A549 (cell line): Measurements from ENCODE around the gene BRSK2. TPM values are rescaled to one million over a fixed set of nuclear protein-coding genes. Genes with fewer than 3 reads are reported as not detected.

ENCODE experiments used
- ATAC-seq, 2 experiments: fragments of 200-7000 bp in 1 of 2; fragments of >200 bp in 1 of 2; cut with Nextera tagmentation in 1 of 2; cut with Tn5 transposase in 1 of 2; 3 replicates each; pipeline versions ENCODE4 v1.8.0 to v1.9.1; 2018 to 2020; ENCODE audit warnings: mild to moderate bottlenecking in 1 of 2, moderate library complexity in 1 of 2
- CTCF ChIA-PET: fragments of 300-600 bp; sonication (Branson Sonifier 250); formaldehyde crosslinking; extraction: SDS; loops from one replicate; lab custom pipeline; 2021; ENCODE audit warnings: antibody characterized with exemption, inconsistent platforms; lab: Yijun Ruan, JAX
- POLR2A ChIA-PET: fragments of 350-600 bp; formaldehyde crosslinking; extraction: SDS; loops from one replicate; lab custom pipeline; 2021; ENCODE audit warnings: antibody characterized with exemption, inconsistent platforms; lab: Yijun Ruan, JAX
- DNase-seq, 2 experiments: peaks; one replicate each; pipeline versions ENCODE4 v3.0.0 to v3.0.0-alpha.2; 2011 to 2016; ENCODE audit warnings: low read depth in 1 of 2, low spot score in 1 of 2
- FAIRE-seq: peaks from 2 replicates; lab custom pipeline; 2011; peaks lifted over from hg19 to GRCh38; lab: Jason Lieb, UNC
- H3K27ac ChIP-seq, 2 experiments: fragments of >200 bp; sonication (Bioruptor Twin); formaldehyde crosslinking; 3 replicates each; pipeline ENCODE4 v1.5.1; 2016 to 2017
- H3K4me1 ChIP-seq: fragments of >200 bp; sonication (Bioruptor Twin); formaldehyde crosslinking; 3 replicates; pipeline ENCODE4 v1.6.1; 2016
- H3K4me2 ChIP-seq: fragments of >200 bp; sonication (Bioruptor Twin); formaldehyde crosslinking; 3 replicates; pipeline ENCODE4 v1.6.1; 2016
- H3K4me3 ChIP-seq: fragments of >200 bp; sonication (Bioruptor Twin); formaldehyde crosslinking; 3 replicates; pipeline ENCODE4 v1.5.1; 2016
- H3K9me3 ChIP-seq: fragments of >200 bp; sonication (Bioruptor Twin); formaldehyde crosslinking; 3 replicates; pipeline ENCODE4 v1.6.1; 2016
- ATOH8 ChIP-seq: fragments of 250-450 bp; sonication (Bioruptor Pico); IDR thresholded peaks from 2 replicates; pipeline ENCODE4 v1.5.0; 2020; ENCODE audit warnings: low read depth, mild to moderate bottlenecking, moderate library complexity
- BCL3 ChIP-seq: fragments of >200 bp; sonication (Bioruptor Twin); formaldehyde crosslinking; IDR thresholded peaks from 3 replicates; pipeline ENCODE4 v1.6.1; 2016
- CTCF ChIP-seq: fragments of >200 bp; sonication (Bioruptor Twin); formaldehyde crosslinking; IDR thresholded peaks from 3 replicates; pipeline ENCODE4 v1.5.1; 2016
- EP300 ChIP-seq, 2 experiments: fragments of >200 bp; sonication (Bioruptor Twin); formaldehyde crosslinking; IDR thresholded peaks; 2 replicates in 1 of 2; 3 replicates in 1 of 2; pipeline ENCODE4 v1.6.1; 2016 to 2017
- FOSB ChIP-seq: fragments of 250-450 bp; sonication (Bioruptor Pico); IDR thresholded peaks from 2 replicates; pipeline ENCODE4 v1.5.0; 2020; ENCODE audit warnings: mild to moderate bottlenecking, moderate library complexity
- GATA3 ChIP-seq: IDR thresholded peaks from 2 replicates; pipeline ENCODE4 v1.6.1; 2012; ENCODE audit warnings: borderline replicate concordance
- HDAC2 ChIP-seq: fragments of 200-600 bp; sonication (generic); IDR thresholded peaks from 2 replicates; pipeline ENCODE4 v1.6.1; 2016
- HES2 ChIP-seq: fragments of >200 bp; sonication (Bioruptor Twin); formaldehyde crosslinking; IDR thresholded peaks from 2 replicates; pipeline ENCODE4 v1.6.1; 2016
- HOXB13 ChIP-seq: fragments of 250-450 bp; sonication (Bioruptor Pico); IDR thresholded peaks from 2 replicates; pipeline ENCODE4 v1.5.0; 2020; ENCODE audit warnings: low read depth, mild to moderate bottlenecking, moderate library complexity
- HOXB5 ChIP-seq: fragments of 250-450 bp; sonication (Bioruptor Pico); IDR thresholded peaks from 2 replicates; pipeline ENCODE4 v1.5.0; 2020; ENCODE audit warnings: mild to moderate bottlenecking, moderate library complexity
- JUN ChIP-seq, 2 experiments: fragments of >200 bp; sonication (Bioruptor Twin); formaldehyde crosslinking; IDR thresholded peaks; 2 replicates in 1 of 2; 3 replicates in 1 of 2; pipeline ENCODE4 v1.6.1; 2016 to 2017
- KDM1A ChIP-seq: fragments of 200-600 bp; sonication (generic); IDR thresholded peaks from 2 replicates; pipeline ENCODE4 v1.6.1; 2016; ENCODE audit warnings: low read depth, mild to moderate bottlenecking
- MAFK ChIP-seq: fragments of 450-650 bp; IDR thresholded peaks from 2 replicates; pipeline ENCODE4 v1.6.1; 2014; ENCODE audit not compliant: partially characterized antibody
- MAZ ChIP-seq: fragments of 150-350 bp; IDR thresholded peaks from 2 replicates; pipeline ENCODE4 v1.6.1; 2014; ENCODE audit warnings: antibody characterized with exemption, low read depth, low read length, borderline replicate concordance
- MYC ChIP-seq: IDR thresholded peaks from 2 replicates; pipeline ENCODE4 v1.6.1; 2012; ENCODE audit warnings: mild to moderate bottlenecking, inconsistent platforms, low read length, improper control_type of control experiment, borderline replicate concordance
- NFE2L2 ChIP-seq: fragments of 150-350 bp; conservative IDR thresholded peaks from 2 replicates; pipeline ENCODE4 v1.6.1; 2014; ENCODE audit warnings: low read length
- NR3C1 ChIP-seq: fragments of >200 bp; sonication (Bioruptor Twin); formaldehyde crosslinking; IDR thresholded peaks from 3 replicates; pipeline ENCODE4 v1.6.1; 2017
- PBX3 ChIP-seq: IDR thresholded peaks from 2 replicates; pipeline ENCODE4 v1.6.1; 2012
- PHF8 ChIP-seq: fragments of 200-600 bp; sonication (generic); IDR thresholded peaks from 2 replicates; pipeline ENCODE4 v1.6.1; 2016; ENCODE audit warnings: low read depth, mild to moderate bottlenecking, antibody characterized with exemption, moderate library complexity, borderline replicate concordance
- RARB ChIP-seq: fragments of 250-450 bp; sonication (Bioruptor Pico); IDR thresholded peaks from 2 replicates; pipeline ENCODE4 v1.8.0; 2021; ENCODE audit warnings: mild to moderate bottlenecking, moderate library complexity
- RCOR1 ChIP-seq: fragments of 150-350 bp; IDR thresholded peaks from 2 replicates; pipeline ENCODE4 v1.6.1; 2014; ENCODE audit warnings: antibody characterized with exemption, low read length, low read depth
- RFX5 ChIP-seq: fragments of 450-650 bp; IDR thresholded peaks from 2 replicates; pipeline ENCODE4 v1.7.1; 2014; ENCODE audit warnings: antibody characterized with exemption, mild to moderate bottlenecking, moderate library complexity
- ZC3H11A ChIP-seq: fragments of 450-650 bp; IDR thresholded peaks from 2 replicates; pipeline ENCODE4 v1.6.1; 2014; ENCODE audit warnings: antibody characterized with exemption, mild to moderate bottlenecking
- ZNF302 ChIP-seq: fragments of 250-450 bp; sonication (Bioruptor Pico); IDR thresholded peaks from 2 replicates; pipeline ENCODE4 v1.9.0; 2021; ENCODE audit warnings: inconsistent platforms, mild to moderate bottlenecking, moderate library complexity
- ZSCAN20 ChIP-seq: fragments of 250-450 bp; sonication (Bioruptor Pico); IDR thresholded peaks from 2 replicates; pipeline ENCODE4 v1.8.0; 2022; ENCODE audit warnings: mild to moderate bottlenecking, moderate library complexity
- WGBS: methylation state at CpG from one replicate; pipeline ENCODE4 v1.1.6; 2017; ENCODE audit errors: missing lambda C conversion rate; 5-methylcytosine and 5-hydroxymethylcytosine counted together
- polyA plus RNA-seq, 4 experiments: library from polyadenylated mRNA; depleted of rRNA in 3 of 4; stranded (reverse); fragments of >200 nt; fragmentation: RNase III in 1 of 4; extraction: RNeasy Plus Mini Kit Qiagen cat#74134 plus additional on column Dnase treatment in 1 of 4; gene quantifications; 2 replicates in 3 of 4; 3 replicates in 1 of 4; pipeline ENCODE4 v1.2.3, GENCODE V29; 2011 to 2017

BRSK2 gene
- polyA plus RNA-seq, 2 of the 4 experiments (the other 2 are of a cell fraction) = 3.8 to 10.1 TPM

- ChIA-PET POLR2A (no interaction called here), CTCF (no interaction called here)
- FAIRE-seq (no peak), DNase-seq (no peak), ATAC-seq (no peak)
- H3K27ac ChIP-seq = no peak overlapping the region
- WGBS = 69% methylated on average over 9 of the region's 17 CpGs
- H3K9me3 ChIP-seq = no peaks in the 10 kb centered on the region
- H3K4me3 ChIP-seq = no peak overlapping the region
- TF ChIP-seq FOSB (CRISPR knock-in tag) (no peak), NFE2L2 (no peak), RFX5 (no peak), PBX3 (no peak), HOXB13 (CRISPR knock-in tag) (no peak), MYC (no peak), ZNF302 (CRISPR knock-in tag) (no peak), ATOH8 (no peak), RARB (no peak), ZSCAN20 (CRISPR knock-in tag) (no peak), HOXB5 (CRISPR knock-in tag) (no peak), KDM1A (no peak), MAZ (no peak), HES2 (no peak), CTCF (no peak), RCOR1 (no peak), EP300 (IDR thresholded peaks at IDR 0.05) (no peak), NR3C1 (no peak), GATA3 (no peak), HDAC2 (no peak)
- no peak overlapping the region for H3K4me2 ChIP-seq
- no peaks in the 10 kb centered on the region for H3K4me1 ChIP-seq
These were observed 35.7 kb downstream of the BRSK2 start for GRCh38 chr11:1425439-1425838.

- FAIRE-seq (no peak), ATAC-seq (no peak)
- TF ChIP-seq NR3C1 (no peak), MAFK (no peak), PHF8 (no peak), BCL3 (no peak), JUN (IDR thresholded peaks at IDR 0.05) (no peak), ZC3H11A (no peak)
- TF ChIP-seq, all 56 proteins: peak for 0
- Histone ChIP-seq H3K4me3 (no peak overlapping the region), H3K9me3 (no peaks in the 10 kb centered on the region), H3K4me1 (no peaks in the 10 kb centered on the region), H3K27ac (no peak overlapping the region), H3K4me2 (no peak overlapping the region)
- DNase-seq = no peak
- POLR2A ChIA-PET = no interaction called here
- CTCF ChIA-PET = no interaction called here
- 71% methylated on average over 22 of the region's 22 CpGs for WGBS
These were observed 39.1 kb downstream of the BRSK2 start for GRCh38 chr11:1428762-1429316.
